Activated T-cell treated with anti-CD3 and anti-CD28 coated beads, Interleukin-2, amount 50 U/mL, for 4 hours (primary cell): ENCODE results near the gene RAB1B. TPM values are rescaled to one million over a fixed set of nuclear protein-coding genes. Genes with fewer than 3 reads are reported as not detected.
"Not testable (repeated sequence)": the region's sequence is repeated elsewhere in the genome, so short reads cannot be mapped to it uniquely, and the experiment has no call there.

Source experiments
- ATAC-seq, 2 donors: fragments of 200-7000 bp; cut with Tn5 transposase; one replicate each; pipeline ENCODE4 v1.10.0; 2021
- DNase-seq: peaks from one replicate; pipeline ENCODE4 v3.0.0-alpha.2; 2020
- H3K27me3 Mint-ChIP-seq: one replicate; pipeline ENCODE4 v1.8.0; 2021; ENCODE audit warnings: low read depth, mixed read lengths
- H3K36me3 Mint-ChIP-seq: one replicate; pipeline ENCODE4 v1.8.0; 2022; ENCODE audit warnings: mixed read lengths; ENCODE audit not compliant: insufficient read depth
- H3K4me1 Mint-ChIP-seq: one replicate; pipeline ENCODE4 v1.8.0; 2021; ENCODE audit warnings: low read depth, mixed read lengths
- H3K4me3 Mint-ChIP-seq: one replicate; pipeline ENCODE4 v1.8.0; 2021; ENCODE audit warnings: mild to moderate bottlenecking, moderate library complexity, mixed read lengths
- H3K9me3 Mint-ChIP-seq: one replicate; pipeline ENCODE4 v1.8.0; 2021; ENCODE audit warnings: mixed read lengths
- total RNA-seq, 3 donors: library from RNA; stranded (reverse); gene quantifications; one replicate each; pipeline ENCODE4 v1.2.1, GENCODE V29; 2021

RAB1B gene
- total RNA-seq, 3 donors from 2014 or later: 118 to 125 (median 120) TPM

- H3K27me3 Mint-ChIP-seq: no peaks in the 10 kb centered on the region
- ATAC-seq: no peak
- no peak for DNase-seq
- H3K4me3 Mint-ChIP-seq: no peak overlapping the region
- no peaks in the 10 kb centered on the region for H3K36me3 Mint-ChIP-seq
- no peaks in the 10 kb centered on the region for H3K9me3 Mint-ChIP-seq
- H3K4me1 Mint-ChIP-seq: peaks cover 23% of the 10 kb centered on the region
Measured at GRCh38 chr11:66309475-66309874, 41.0 kb downstream of the RAB1B start.

GRCh38 chr11:66310324-66310723, 41.9 kb downstream of the RAB1B start:
- no peak for ATAC-seq
- H3K27me3 Mint-ChIP-seq: no peaks in the 10 kb centered on the region
- no peak overlapping the region for H3K4me3 Mint-ChIP-seq
- no peaks in the 10 kb centered on the region for H3K9me3 Mint-ChIP-seq
- no peaks in the 10 kb centered on the region for H3K36me3 Mint-ChIP-seq
- no peak for DNase-seq
- H3K4me1 Mint-ChIP-seq: peaks cover 27% of the 10 kb centered on the region

DNA sequence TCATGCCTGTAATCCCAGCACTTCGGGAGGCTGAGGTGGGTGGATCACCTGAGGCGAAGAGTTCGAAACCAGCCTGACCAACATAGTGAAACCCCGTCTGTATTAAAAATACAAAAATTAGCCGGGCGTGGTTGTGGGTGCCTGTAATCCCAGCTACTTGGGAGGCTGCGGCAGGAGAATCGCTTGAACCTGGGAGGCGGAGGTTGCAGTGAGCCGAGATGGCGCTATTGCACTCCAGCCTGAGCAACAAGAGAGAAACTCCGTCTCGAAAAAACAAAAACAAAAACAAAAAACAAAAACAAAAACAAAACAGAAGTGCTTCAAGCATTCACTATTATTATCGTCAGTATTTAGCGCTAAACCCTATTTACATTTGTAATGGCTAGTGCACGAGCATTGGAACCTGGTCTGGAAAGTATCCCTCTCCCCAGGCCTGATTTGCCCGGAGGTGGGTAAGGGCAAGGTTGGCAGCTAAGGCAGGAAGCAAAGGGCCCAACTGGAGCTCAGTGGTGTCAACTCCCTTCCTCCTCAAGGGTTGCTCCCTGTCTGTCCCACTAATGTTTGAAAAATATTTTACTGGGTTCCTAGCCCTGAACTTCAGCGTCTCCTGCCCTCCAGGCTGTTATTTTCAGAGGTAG, 42.5 kb downstream of the RAB1B start:
- ATAC-seq, H3K9me3 Mint-ChIP-seq, H3K36me3 Mint-ChIP-seq, H3K27me3 Mint-ChIP-seq, DNase-seq, H3K4me3 Mint-ChIP-seq: not testable (repeated sequence)
- peaks cover 33% of the 10 kb centered on the region for H3K4me1 Mint-ChIP-seq

GRCh38 chr11:66311470-66311964, 43.1 kb downstream of the RAB1B start:
- Mint-ChIP-seq H3K4me1 (peaks cover 36% of the 10 kb centered on the region), H3K36me3 (no peaks in the 10 kb centered on the region)
- no peak for DNase-seq

GRCh38 chr11:66311965-66312548, 43.6 kb downstream of the RAB1B start:
- Mint-ChIP-seq H3K36me3 (no peaks in the 10 kb centered on the region), H3K4me1 (peaks cover 36% of the 10 kb centered on the region), H3K4me3 (peak overlapping the region; percentile 86), H3K9me3 (no peaks in the 10 kb centered on the region), H3K27me3 (no peaks in the 10 kb centered on the region)
- peak; percentile 99 for DNase-seq
- peak; percentile 72 to 74 for ATAC-seq

More at GRCh38 chr11:66311470-66311964, 43.1 kb downstream of the RAB1B start:
- H3K9me3 Mint-ChIP-seq: no peaks in the 10 kb centered on the region
- ATAC-seq: peak in 1 of 2 donors; percentile 29
- H3K27me3 Mint-ChIP-seq: no peaks in the 10 kb centered on the region
- H3K4me3 Mint-ChIP-seq: peak overlapping the region; percentile 86

DNA sequence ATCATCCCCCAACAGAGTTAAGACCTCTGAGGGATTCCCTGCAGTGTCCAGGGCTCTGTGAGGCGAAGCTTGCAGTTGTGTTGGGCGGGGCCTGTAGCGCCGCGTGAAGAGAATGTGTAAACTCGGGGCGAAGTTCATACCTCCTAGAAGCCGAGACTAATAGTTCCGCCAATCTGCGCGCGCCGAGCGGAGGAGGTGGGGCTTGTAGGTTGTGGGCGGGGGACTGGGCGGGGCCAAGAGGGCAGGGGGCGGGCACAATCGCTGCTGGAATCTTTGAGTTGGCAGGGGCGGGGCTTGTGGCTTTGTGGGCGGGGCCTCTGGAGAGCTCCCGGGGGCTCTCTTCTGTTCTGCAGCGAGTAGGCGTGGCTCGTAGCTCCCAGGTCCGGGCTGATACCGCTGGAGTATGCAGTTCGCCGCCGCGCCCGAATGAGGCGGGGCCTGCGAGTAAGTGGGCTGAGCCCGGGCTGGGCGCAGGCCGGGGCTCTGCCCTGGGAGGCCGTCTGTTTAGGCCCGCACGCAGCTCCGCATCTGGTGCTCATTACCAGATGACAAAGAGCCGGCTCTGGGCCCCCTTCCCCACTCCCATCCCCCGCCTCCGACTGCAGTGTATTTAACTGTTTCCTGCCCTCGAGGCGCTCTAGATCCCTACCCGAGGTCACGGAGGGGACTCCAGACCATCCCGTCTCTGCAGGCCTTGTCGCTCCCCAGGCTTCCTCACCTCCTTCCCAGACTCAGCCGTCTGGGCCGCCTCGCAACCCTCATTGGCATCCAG, 44.3 kb downstream of the RAB1B start:
- Mint-ChIP-seq H3K36me3 (no peaks in the 10 kb centered on the region), H3K4me1 (peaks cover 43% of the 10 kb centered on the region), H3K27me3 (no peaks in the 10 kb centered on the region), H3K9me3 (no peaks in the 10 kb centered on the region), H3K4me3 (peak overlapping the region; percentile 86)
- ATAC-seq: peak; percentile 76 to 81
- peak; percentile 98 for DNase-seq

DNA sequence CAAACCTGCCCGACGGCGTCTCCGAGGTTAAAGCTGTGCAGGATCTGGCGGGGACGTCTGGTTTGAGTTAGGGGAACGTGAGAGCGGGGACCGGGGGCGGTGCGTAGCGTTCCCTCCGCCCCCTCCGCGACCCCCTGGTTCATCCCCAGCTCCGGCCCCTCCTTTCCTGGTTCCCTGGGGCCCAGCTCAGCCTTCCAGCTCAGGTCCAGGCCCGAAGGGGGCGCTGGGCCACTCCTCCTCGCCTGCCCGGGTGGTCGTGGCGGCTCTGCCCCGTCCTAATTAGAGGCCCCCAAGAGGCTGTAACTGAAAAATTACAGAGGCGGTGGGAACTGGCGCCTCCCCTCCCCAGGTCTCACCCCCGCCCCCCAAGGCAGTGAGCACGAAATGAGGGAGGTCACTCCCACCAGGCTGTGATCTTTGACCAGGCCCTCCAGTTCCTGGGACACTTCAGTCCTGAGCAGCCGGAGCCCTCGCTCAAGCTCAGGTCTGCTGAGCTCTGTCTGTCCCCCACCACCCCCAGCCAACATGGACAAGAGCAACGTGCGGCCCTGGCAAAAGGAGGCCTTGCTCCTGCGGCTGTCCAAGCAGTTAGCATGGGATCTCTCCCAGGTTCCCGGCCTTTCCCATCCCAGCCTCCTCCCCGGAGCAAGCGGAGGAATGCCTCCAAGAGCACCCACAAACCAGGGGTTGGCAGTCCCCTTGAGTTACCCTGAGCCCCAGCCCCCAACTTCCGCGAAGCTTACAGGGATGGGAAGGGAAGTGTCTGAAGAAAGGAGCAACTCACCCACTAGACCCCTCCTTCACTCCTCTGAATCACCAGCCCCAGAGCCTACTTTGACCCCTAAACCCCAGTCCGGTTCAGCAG, 45.1 kb downstream of the RAB1B start:
- peaks cover under 1% of the 10 kb centered on the region for H3K27me3 Mint-ChIP-seq
- ATAC-seq (no peak), DNase-seq (no peak)
- H3K4me1 Mint-ChIP-seq: peaks cover 51% of the 10 kb centered on the region
- H3K36me3 Mint-ChIP-seq: no peaks in the 10 kb centered on the region
- no peaks in the 10 kb centered on the region for H3K9me3 Mint-ChIP-seq
- H3K4me3 Mint-ChIP-seq: peak overlapping the region; percentile 86

GRCh38 chr11:66314186-66314501, 45.7 kb downstream of the RAB1B start:
- H3K4me1 Mint-ChIP-seq: peaks cover 57% of the 10 kb centered on the region
- peak overlapping the region; percentile 64 for H3K4me3 Mint-ChIP-seq
- peaks cover 2% of the 10 kb centered on the region for H3K27me3 Mint-ChIP-seq
- ATAC-seq (no peak), DNase-seq (no peak)
- no peaks in the 10 kb centered on the region for H3K36me3 Mint-ChIP-seq
- H3K9me3 Mint-ChIP-seq: no peaks in the 10 kb centered on the region

DNA sequence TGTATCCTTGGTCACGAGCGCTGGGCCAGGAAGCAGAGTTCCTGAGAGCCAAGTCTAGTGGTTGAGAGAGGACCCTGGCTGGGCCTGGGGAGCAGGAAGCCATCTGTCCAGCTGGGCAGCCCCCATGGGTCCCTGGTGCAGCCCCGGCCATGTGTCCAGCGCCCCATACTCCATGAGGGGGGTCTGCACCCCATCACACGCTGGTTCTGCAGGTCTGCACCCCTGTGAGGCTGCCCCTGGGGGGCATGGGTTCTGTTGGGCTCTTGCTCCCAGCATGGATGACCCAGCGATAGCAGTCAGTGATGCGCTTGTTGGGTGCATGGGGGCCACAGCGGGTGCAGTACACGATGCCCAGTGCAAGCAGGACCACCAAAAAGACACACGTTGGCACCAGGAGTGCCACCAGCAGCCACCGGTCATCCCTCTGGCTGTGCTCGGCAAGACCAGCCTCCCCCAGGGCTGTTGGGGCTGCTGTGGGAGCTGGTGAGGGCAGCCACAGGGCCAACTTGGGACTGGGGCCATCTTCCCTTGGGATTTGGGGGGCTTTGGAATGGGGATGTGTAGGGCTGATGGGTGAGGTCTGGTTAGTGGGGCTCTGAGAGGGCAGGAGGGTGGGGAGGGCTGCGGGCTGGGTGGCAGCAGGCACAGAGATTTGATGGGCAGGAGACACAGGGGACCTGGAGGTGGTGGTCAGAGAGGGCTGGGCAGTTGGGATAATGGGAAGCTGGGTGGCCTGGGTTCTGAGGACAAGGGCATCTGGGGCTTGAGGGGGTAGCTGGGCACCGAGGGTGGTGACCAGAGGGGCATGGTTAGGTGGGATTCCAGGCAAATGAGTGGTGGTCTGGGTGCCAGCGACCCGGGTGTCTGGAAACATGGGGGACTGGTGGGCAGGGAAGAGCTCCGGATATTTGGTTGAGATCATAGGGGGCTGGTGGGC, 46.4 kb downstream of the RAB1B start:
- Mint-ChIP-seq H3K4me3 (no peak overlapping the region), H3K4me1 (peaks cover 63% of the 10 kb centered on the region), H3K27me3 (peaks cover 2% of the 10 kb centered on the region), H3K9me3 (no peaks in the 10 kb centered on the region), H3K36me3 (no peaks in the 10 kb centered on the region)
- DNase-seq (no peak), ATAC-seq (no peak)

GRCh38 chr11:66315498-66315885, 47.1 kb downstream of the RAB1B start:
- H3K4me1 Mint-ChIP-seq: peaks cover 66% of the 10 kb centered on the region
- ATAC-seq (no peak), DNase-seq (no peak)
- no peaks in the 10 kb centered on the region for H3K9me3 Mint-ChIP-seq
- no peak overlapping the region for H3K4me3 Mint-ChIP-seq
- H3K27me3 Mint-ChIP-seq: peaks cover 2% of the 10 kb centered on the region
- H3K36me3 Mint-ChIP-seq: no peaks in the 10 kb centered on the region

- H3K4me3 Mint-ChIP-seq: no peak overlapping the region
- H3K4me1 Mint-ChIP-seq: peaks cover 66% of the 10 kb centered on the region
- peaks cover 2% of the 10 kb centered on the region for H3K27me3 Mint-ChIP-seq
- ATAC-seq (no peak), DNase-seq (no peak)
- no peaks in the 10 kb centered on the region for H3K9me3 Mint-ChIP-seq
- H3K36me3 Mint-ChIP-seq: no peaks in the 10 kb centered on the region
Measured at GRCh38 chr11:66315921-66316811, 47.7 kb downstream of the RAB1B start.

GRCh38 chr11:66316849-66317251, 48.4 kb downstream of the RAB1B start, which contains the start of gene CD248:
Gene CD248 (minus strand): TSS chr11:66317044. CDS start chr11:66317027, 17 bp downstream.
- Mint-ChIP-seq H3K27me3 (peaks cover 2% of the 10 kb centered on the region), H3K4me1 (peaks cover 62% of the 10 kb centered on the region), H3K4me3 (peak within 1 kb of the TSS; percentile 47), H3K36me3 (no peaks in the 10 kb centered on the region), H3K9me3 (no peaks in the 10 kb centered on the region)
- DNase-seq (no peak), ATAC-seq (no peak)
